PC-9 (cell line): Measurements from ENCODE around the gene NPM3. TPM values are rescaled to one million over a fixed set of nuclear protein-coding genes. Genes with fewer than 3 reads are reported as not detected.

ENCODE experiments used
- BruUV-seq: library from RNA; stranded (reverse); fragments of 400-500 nt; replicated peaks from 2 replicates; lab custom pipeline; 2021; lab: Mats Ljungman, UMichigan
- CTCF ChIA-PET: fragments of 300-600 bp; sonication (Branson Sonifier 250); formaldehyde crosslinking; loops from one replicate; lab custom pipeline; 2022; ENCODE audit warnings: antibody characterized with exemption; lab: Charles Lee
- POLR2A ChIA-PET: fragments of 300-600 bp; sonication (Branson Sonifier 250); formaldehyde crosslinking; loops from one replicate; lab custom pipeline; 2022; ENCODE audit warnings: antibody characterized with exemption; ENCODE audit not compliant: unreplicated experiment; lab: Charles Lee
- DNase-seq, 2 experiments: peaks; one replicate each; pipeline versions ENCODE4 v3.0.0 to v3.0.0-alpha.2; 2015 to 2022; ENCODE audit warnings: mixed read lengths in 1 of 2
- H2AFZ ChIP-seq: fragments of 200-600 bp; sonication (generic); 2 replicates; pipeline ENCODE4 v1.8.1; 2017; ENCODE audit warnings: antibody characterized with exemption
- H3F3A ChIP-seq: fragments of 200-600 bp; sonication (generic); 2 replicates; pipeline ENCODE4 v1.8.1; 2017; ENCODE audit warnings: antibody characterized with exemption, mild to moderate bottlenecking, low read depth; ENCODE audit not compliant: insufficient read depth
- H3K27ac ChIP-seq: fragments of 200-600 bp; sonication (generic); 2 replicates; pipeline ENCODE4 v1.6.1; 2016; ENCODE audit warnings: mixed run types
- H3K27me3 ChIP-seq: fragments of 200-600 bp; sonication (generic); 2 replicates; pipeline ENCODE4 v1.6.1; 2016; ENCODE audit warnings: low read depth, mixed run types; ENCODE audit not compliant: insufficient read depth
- H3K36me3 ChIP-seq: fragments of 200-600 bp; sonication (generic); 2 replicates; pipeline ENCODE4 v1.6.1; 2016; ENCODE audit warnings: low read depth, mixed run types
- H3K4me1 ChIP-seq: fragments of 200-600 bp; sonication (generic); replicated peaks from 2 replicates; pipeline ENCODE4 v1.6.1; 2016; ENCODE audit warnings: mixed run types; ENCODE audit not compliant: insufficient read depth
- H3K4me2 ChIP-seq: fragments of 200-600 bp; sonication (generic); 2 replicates; pipeline ENCODE4 v1.6.1; 2017; ENCODE audit warnings: mixed run types
- H3K4me3 ChIP-seq: fragments of 200-600 bp; sonication (generic); 2 replicates; pipeline ENCODE4 v1.6.1; 2016; ENCODE audit warnings: mixed run types
- H3K79me2 ChIP-seq: fragments of 200-600 bp; sonication (generic); 2 replicates; pipeline ENCODE4 v1.6.1; 2017; ENCODE audit warnings: low read depth, mixed run types
- H3K9me2 ChIP-seq: fragments of 200-600 bp; sonication (generic); 2 replicates; pipeline ENCODE4 v1.8.1; 2017; ENCODE audit warnings: mild to moderate bottlenecking; ENCODE audit not compliant: insufficient read depth
- H3K9me3 ChIP-seq: fragments of 200-600 bp; sonication (generic); 2 replicates; pipeline ENCODE4 v1.8.1; 2016; ENCODE audit warnings: low read depth; ENCODE audit not compliant: insufficient read depth
- H4K20me1 ChIP-seq: fragments of 200-600 bp; sonication (generic); 2 replicates; pipeline ENCODE4 v1.8.1; 2017; ENCODE audit not compliant: insufficient read depth
- EZH2 ChIP-seq: fragments of 200-600 bp; sonication (generic); IDR thresholded peaks from 2 replicates; pipeline ENCODE4 v1.8.0; 2017; ENCODE audit warnings: antibody characterized with exemption, low read depth
- intact Hi-C: fragments of 100-400 bp; cut with micrococcal nuclease; formaldehyde crosslinking; loops from one replicate; pipeline ENCODE4 v1.10.0; 2022; ENCODE audit not compliant: unreplicated experiment
- total RNA-seq: library from RNA; stranded (reverse); gene quantifications from 2 replicates; pipeline ENCODE4 v1.2.3, GENCODE V29; 2021
- TF ChIP-seq, protein P1 (sequence below): fragments of 200-600 bp; sonication (generic); conservative IDR thresholded peaks from 2 replicates; pipeline ENCODE4 v1.6.1; 2017; ENCODE audit warnings: mixed run types, antibody characterized with exemption, mild to moderate bottlenecking, moderate library complexity

The NPM3 gene
- total RNA-seq, 1 experiment from 2014 or later: 36.1 TPM

DNA sequence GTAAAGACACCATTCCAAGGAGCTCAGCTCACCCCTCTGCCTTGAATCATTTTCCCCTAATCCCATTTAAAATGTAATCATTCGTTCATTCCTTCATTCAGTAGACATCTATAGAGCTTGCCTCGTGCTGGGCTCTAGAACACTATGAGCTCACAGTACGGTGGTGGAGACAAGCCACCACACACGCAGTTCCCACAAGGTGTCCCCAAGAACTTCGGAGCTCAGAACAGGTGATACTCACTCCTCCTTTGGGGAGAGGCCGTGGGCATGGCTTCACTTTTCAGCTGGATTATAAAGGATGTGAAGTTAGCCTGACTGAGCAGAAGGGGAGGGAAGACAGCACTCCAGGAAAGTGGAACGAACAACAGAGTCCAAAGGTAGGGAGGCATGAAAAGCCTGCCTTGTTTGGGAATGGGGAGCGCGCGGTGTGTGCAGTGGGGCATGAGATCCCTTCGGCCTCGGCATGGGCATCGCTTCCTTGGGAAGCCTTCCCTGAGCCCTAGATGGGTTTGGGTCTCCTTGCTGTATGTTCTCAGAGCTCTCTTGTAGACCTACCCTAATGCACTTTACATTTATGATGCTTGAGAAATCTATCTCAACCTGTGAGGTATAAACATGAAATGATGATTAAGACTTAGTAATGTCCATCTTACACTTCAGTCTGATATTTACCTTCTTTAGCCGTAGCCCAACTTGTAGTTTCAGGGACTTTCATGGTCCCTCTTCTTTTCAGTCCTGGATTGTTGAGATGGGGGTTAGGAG is 35.8 kb upstream of the NPM3 start:
- H2AFZ ChIP-seq: peak overlapping the region; percentile 76
- H4K20me1 ChIP-seq: peaks cover 33% of the 10 kb centered on the region
- peak overlapping the region; percentile 65 for H3K4me3 ChIP-seq
- TF ChIP-seq, protein P1, sequence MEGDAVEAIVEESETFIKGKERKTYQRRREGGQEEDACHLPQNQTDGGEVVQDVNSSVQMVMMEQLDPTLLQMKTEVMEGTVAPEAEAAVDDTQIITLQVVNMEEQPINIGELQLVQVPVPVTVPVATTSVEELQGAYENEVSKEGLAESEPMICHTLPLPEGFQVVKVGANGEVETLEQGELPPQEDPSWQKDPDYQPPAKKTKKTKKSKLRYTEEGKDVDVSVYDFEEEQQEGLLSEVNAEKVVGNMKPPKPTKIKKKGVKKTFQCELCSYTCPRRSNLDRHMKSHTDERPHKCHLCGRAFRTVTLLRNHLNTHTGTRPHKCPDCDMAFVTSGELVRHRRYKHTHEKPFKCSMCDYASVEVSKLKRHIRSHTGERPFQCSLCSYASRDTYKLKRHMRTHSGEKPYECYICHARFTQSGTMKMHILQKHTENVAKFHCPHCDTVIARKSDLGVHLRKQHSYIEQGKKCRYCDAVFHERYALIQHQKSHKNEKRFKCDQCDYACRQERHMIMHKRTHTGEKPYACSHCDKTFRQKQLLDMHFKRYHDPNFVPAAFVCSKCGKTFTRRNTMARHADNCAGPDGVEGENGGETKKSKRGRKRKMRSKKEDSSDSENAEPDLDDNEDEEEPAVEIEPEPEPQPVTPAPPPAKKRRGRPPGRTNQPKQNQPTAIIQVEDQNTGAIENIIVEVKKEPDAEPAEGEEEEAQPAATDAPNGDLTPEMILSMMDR: no peak
- no peak for TF ChIP-seq EZH2
- ChIA-PET POLR2A (interaction anchor here (0.5 to 0.6 kb wide), 5 partner anchors 10 to 685 kb away, joined by 3 to 9 read pairs (median 3); partner anchors contain the start of gene SUFU), CTCF (interaction anchor here (0.5 kb wide), 1 partner anchor 310 kb away, joined by 5 read pairs; no protein-coding TSS in a partner anchor)
- peaks cover 41% of the 10 kb centered on the region for H3K79me2 ChIP-seq
- no TSS peak for BruUV-seq
- H3F3A ChIP-seq: peaks cover 8% of the 10 kb centered on the region; the same call in 1 of the 2 replicates
- peak in 1 of 2 experiments; percentile 59 for DNase-seq
- no peaks in the 10 kb centered on the region for H3K36me3 ChIP-seq
- intact Hi-C loops: loop anchor here (2.0 kb wide), 1 partner anchor 238 kb away; the partner anchor contains the start of gene ARMH3
- peaks cover 25% of the 10 kb centered on the region for H3K4me1 ChIP-seq
- H3K27ac ChIP-seq: peak overlapping the region; percentile 73
- no peaks in the 10 kb centered on the region for H3K9me3 ChIP-seq
- no peaks in the 10 kb centered on the region for H3K27me3 ChIP-seq
- peak overlapping the region; percentile 89 for H3K4me2 ChIP-seq
- no peaks in the 10 kb centered on the region for H3K9me2 ChIP-seq

DNA sequence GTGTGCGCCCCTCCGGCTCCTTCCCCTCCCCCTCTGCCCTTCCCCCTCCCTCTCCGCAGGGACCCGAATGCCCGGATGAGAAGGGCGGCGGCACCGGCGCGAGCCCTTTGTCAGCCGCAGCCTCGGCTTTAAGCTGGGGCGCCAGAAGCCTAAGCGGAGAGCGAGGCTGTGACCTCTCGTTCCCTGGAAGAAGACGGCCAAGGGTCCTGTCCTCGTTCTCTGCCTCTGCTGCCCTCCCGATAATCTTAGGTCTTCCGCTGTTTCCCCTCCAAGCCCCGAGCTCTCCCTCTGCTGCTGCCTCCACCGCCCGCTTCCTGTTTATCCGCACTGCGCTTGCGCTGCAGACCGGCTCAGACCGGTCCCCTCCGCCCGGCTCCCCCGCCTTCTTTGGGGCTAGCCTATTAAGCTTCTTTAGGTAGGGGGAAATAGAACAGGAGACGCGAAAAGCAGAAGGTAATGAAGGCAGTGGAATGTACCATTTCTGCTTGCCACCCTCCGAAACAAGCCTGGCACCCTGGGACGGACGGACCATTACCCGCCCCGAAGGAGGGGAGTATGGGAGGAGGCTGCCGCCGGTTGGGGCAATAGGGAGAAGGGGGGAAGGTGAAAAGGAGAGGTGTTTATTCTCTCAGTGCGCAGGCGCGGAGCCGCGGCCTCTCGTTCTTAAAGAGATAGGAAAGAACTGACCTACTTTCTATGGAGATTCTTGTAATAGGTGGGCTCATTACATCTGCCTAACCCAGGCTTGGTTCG is 35.0 kb upstream of the NPM3 start, which contains the start of gene OGA:
Gene OGA, minus strand, starts transcription at position 326 of the 753 bp plus-strand sequence. CDS start 422 bp downstream, outside the sequence.
- ChIA-PET CTCF (no interaction called here), POLR2A (interaction anchor here (0.5 to 0.7 kb wide), 6 partner anchors 11 to 254 kb away, joined by 3 to 9 read pairs (median 4); no protein-coding TSS in a partner anchor)
- intact Hi-C loops: loop anchor here (2.0 kb wide), 1 partner anchor 239 kb away; the partner anchor contains the start of gene ARMH3
- H3K9me2 ChIP-seq: no peaks in the 10 kb centered on the region
- no TSS peak for BruUV-seq
- no peaks in the 10 kb centered on the region for H3K27me3 ChIP-seq
- TF ChIP-seq, protein P1: no peak
- no peak for TF ChIP-seq EZH2
- peaks cover 49% of the 10 kb centered on the region for H3K79me2 ChIP-seq
- H3K4me2 ChIP-seq: peak within 1 kb of the TSS; percentile 99
- no peaks in the 10 kb centered on the region for H3K36me3 ChIP-seq
- H3K4me3 ChIP-seq: peak within 1 kb of the TSS; percentile 77
- peak within 1 kb of the TSS; percentile 73 for H3K27ac ChIP-seq
- peaks cover 28% of the 10 kb centered on the region for H3K4me1 ChIP-seq
- peaks cover 8% of the 10 kb centered on the region; the same call in 1 of the 2 replicates for H3F3A ChIP-seq
- H3K9me3 ChIP-seq: no peaks in the 10 kb centered on the region
- H4K20me1 ChIP-seq: peaks cover 40% of the 10 kb centered on the region
- peak; percentile 94 to 95 for DNase-seq
- peak within 1 kb of the TSS; percentile 76 for H2AFZ ChIP-seq
